Activated T-cell treated with anti-CD3 and anti-CD28 coated beads for 48 hours (primary cell): ENCODE data around the gene LCT.
"Not testable (repeated sequence)": the region's sequence is repeated elsewhere in the genome, so short reads cannot be mapped to it uniquely, and the experiment has no call there.

Experiments used
- DNase-seq: peaks from one replicate; pipeline ENCODE4 v3.0.0-alpha.2; 2020; ENCODE audit warnings: low read depth

The LCT gene

GRCh38 chr2:135831180-135831812 is 5.7 kb downstream of the LCT start:
- DNase-seq, result no peak

GRCh38 chr2:135829378-135830135 is 7.4 kb downstream of the LCT start:
- DNase-seq, result no peak

- no peak for DNase-seq
Measured at GRCh38 chr2:135826544-135826943, 10.4 kb downstream of the LCT start.

- DNase-seq, result no peak
Measured at GRCh38 chr2:135825550-135826176, 11.3 kb downstream of the LCT start.

- no peak for DNase-seq
Measured at GRCh38 chr2:135825131-135825530, 11.9 kb downstream of the LCT start.

- no peak for DNase-seq
Measured at GRCh38 chr2:135822855-135823254, 14.1 kb downstream of the LCT start.

- no peak for DNase-seq
Measured at GRCh38 chr2:135821190-135821589, 15.8 kb downstream of the LCT start.

- DNase-seq, result peak; percentile 81
Measured at GRCh38 chr2:135820003-135820618, 16.9 kb downstream of the LCT start.

GRCh38 chr2:135818937-135819610 is 17.9 kb downstream of the LCT start:
- DNase-seq, result peak; percentile 56

GRCh38 chr2:135817951-135818350 is 19.0 kb downstream of the LCT start:
- no peak for DNase-seq

GRCh38 chr2:135817466-135817865 is 19.5 kb downstream of the LCT start:
- no peak for DNase-seq

- DNase-seq, result no peak
Measured at GRCh38 chr2:135815269-135815668, 21.7 kb downstream of the LCT start.

GRCh38 chr2:135812907-135813511 is 24.0 kb downstream of the LCT start:
- no peak for DNase-seq

- not testable (repeated sequence) for DNase-seq
Measured at GRCh38 chr2:135807874-135808273, 29.1 kb downstream of the LCT start.

GRCh38 chr2:135803278-135803677 is 33.7 kb downstream of the LCT start:
- no peak for DNase-seq

GRCh38 chr2:135802350-135802749 is 34.6 kb downstream of the LCT start:
- no peak for DNase-seq

- no peak for DNase-seq
Measured at GRCh38 chr2:135800513-135801460, 36.2 kb downstream of the LCT start.

- no peak for DNase-seq
Measured at GRCh38 chr2:135799738-135800137, 37.2 kb downstream of the LCT start.

GRCh38 chr2:135798762-135799161 is 38.2 kb downstream of the LCT start:
- no peak for DNase-seq

- DNase-seq, result no peak
Measured at GRCh38 chr2:135798275-135798705, 38.7 kb downstream of the LCT start.
